DOHH2 (cell line): Measurements from ENCODE around the gene ELF1.

Experiments
- CTCF ChIP-seq: fragments of 200-600 bp; sonication (generic); IDR thresholded peaks from one replicate; pipeline ENCODE4 v1.5.1; 2014; ENCODE audit warnings: antibody characterized with exemption, mild to moderate bottlenecking, low read depth, low read length; ENCODE audit not compliant: poor library complexity, severe bottlenecking
- EZH2phosphoT487 ChIP-seq: fragments of 200-600 bp; sonication (generic); IDR thresholded peaks from 2 replicates; pipeline ENCODE4 v1.6.1; 2017; ENCODE audit warnings: borderline replicate concordance, mild to moderate bottlenecking, antibody characterized with exemption, low read length, moderate library complexity, mixed read lengths

- TF ChIP-seq CTCF (peak; percentile 70), EZH2phosphoT487 (no peak)
These were observed 35.2 kb upstream of the ELF1 start for GRCh38 chr13:41054212-41054877.
